Testis (tissue), 3 donors: ENCODE measurements around the gene ATP2C1. TPM values are rescaled to one million over a fixed set of nuclear protein-coding genes. Genes with fewer than 3 reads are reported as not detected.

Experiments
- DNase-seq: peaks from one replicate; pipeline ENCODE4 v3.0.0-alpha.2; 2019
- H3K27ac ChIP-seq, 2 donors: fragments of 200-600 bp; sonication (generic); one replicate each; pipeline ENCODE4 v1.5.1; 2019
- H3K27me3 ChIP-seq: fragments of 200-600 bp; sonication (generic); one replicate; pipeline ENCODE4 v1.5.1; 2019
- H3K36me3 ChIP-seq: fragments of 200-600 bp; sonication (generic); one replicate; pipeline ENCODE4 v1.5.1; 2017; ENCODE audit warnings: low read depth; ENCODE audit errors: missing control alignments
- H3K4me1 ChIP-seq: fragments of 200-600 bp; sonication (generic); one replicate; pipeline ENCODE4 v1.5.1; 2019
- H3K4me3 ChIP-seq, 2 donors: fragments of 200-600 bp; sonication (generic); one replicate each; pipeline ENCODE4 v1.5.1; 2017 to 2019
- H3K9me3 ChIP-seq: fragments of 200-600 bp; sonication (generic); one replicate; pipeline ENCODE4 v1.5.1; 2017
- CTCF ChIP-seq, 3 experiments: fragments of 450-650 bp in 2 of 3; fragments of 200-600 bp in 1 of 3; sonication (generic) in 1 of 3; IDR thresholded peaks; one replicate each; pipeline ENCODE4 v1.5.1; 2016 to 2019; ENCODE audit warnings: antibody characterized with exemption in 3 of 3, mild to moderate bottlenecking in 2 of 3, moderate library complexity in 1 of 3
- POLR2A ChIP-seq: fragments of 450-650 bp; IDR thresholded peaks from one replicate; pipeline ENCODE4 v1.6.1; 2017; ENCODE audit warnings: antibody characterized with exemption, mild to moderate bottlenecking, moderate library complexity
- WGBS, 2 donors: methylation state at CpG; one replicate each; pipeline ENCODE4 v1.1.5; 2018; 5-methylcytosine and 5-hydroxymethylcytosine counted together
- intact Hi-C: fragments of 100-400 bp; cut with DNase I; formaldehyde crosslinking; loops from one replicate; pipeline ENCODE4 v1.15.1; 2023; ENCODE audit warnings: low total_unique reads
- polyA plus RNA-seq: library from polyadenylated mRNA; stranded (reverse); fragments of 350-450 nt; fragmentation: Illumina TruSeq; extraction: RNeasy Lipid Tissue Mini Kit (QIAGEN cat#74804); gene quantifications from one replicate; pipeline ENCODE4 v1.2.3, GENCODE V29; 2014; ENCODE audit warnings: low read depth, low replicate concordance; ENCODE audit not compliant: insufficient read depth
- total RNA-seq, 2 donors: library from RNA; depleted of rRNA; stranded (reverse); fragments of >200 nt; gene quantifications; one replicate each; pipeline ENCODE4 v1.2.3, GENCODE V29; 2016

Gene ATP2C1
- total and polyA plus RNA-seq, 3 donors from 2014 or later, result 51.0 to 103 (median 88.0) TPM

DNA sequence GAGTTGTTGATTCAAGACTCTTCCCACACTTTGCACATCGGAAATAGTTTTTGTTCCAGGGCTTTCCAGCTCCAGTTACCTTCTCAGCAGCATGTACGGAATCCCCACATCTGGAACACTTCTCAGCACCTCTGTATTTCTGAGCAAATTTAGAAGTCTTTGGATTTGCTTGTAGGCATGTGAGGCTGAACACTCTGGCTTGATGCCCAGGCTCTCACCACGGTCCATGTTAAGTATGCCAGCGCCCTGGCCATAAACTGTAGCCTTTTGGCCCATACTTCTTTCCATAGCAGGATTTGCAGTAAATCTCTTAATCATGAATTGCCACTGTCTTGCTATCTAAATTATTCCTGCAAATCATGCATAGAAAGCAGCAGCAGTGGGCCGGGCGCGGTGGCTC, 24.4 kb downstream of the ATP2C1 start:
- TF ChIP-seq POLR2A, result no peak
- no peak for TF ChIP-seq CTCF (IDR thresholded peaks at IDR 0.05)

GRCh38 chr3:130925628-130926027, 31.7 kb downstream of the ATP2C1 start:
- DNase-seq, result no peak
- no peaks in the 10 kb centered on the region for H3K36me3 ChIP-seq
- H3K4me3 ChIP-seq, result no peak overlapping the region
- H3K27ac ChIP-seq, result no peak overlapping the region
- no peaks in the 10 kb centered on the region for H3K9me3 ChIP-seq
- no peaks in the 10 kb centered on the region for H3K4me1 ChIP-seq
- TF ChIP-seq POLR2A (no peak), CTCF (IDR thresholded peaks at IDR 0.05) (no peak)
- H3K27me3 ChIP-seq, result no peaks in the 10 kb centered on the region
- 100% methylated on average over 2 to 3 of the region's 3 CpGs for WGBS, 2 donors
- intact Hi-C loops, result no loop called here

More for the DNA sequence above, 24.4 kb downstream of the ATP2C1 start:
- 73 to 76% methylated on average over 7 of the region's 7 CpGs for WGBS, 2 donors
- DNase-seq, result no peak
- no peak overlapping the region for H3K27ac ChIP-seq
- no peaks in the 10 kb centered on the region for H3K4me1 ChIP-seq
- H3K27me3 ChIP-seq, result no peaks in the 10 kb centered on the region
- no peaks in the 10 kb centered on the region for H3K36me3 ChIP-seq
- H3K9me3 ChIP-seq, result no peaks in the 10 kb centered on the region
- intact Hi-C loops, result no loop called here
- H3K4me3 ChIP-seq, result no peak overlapping the region

- Histone ChIP-seq H3K4me1 (no peaks in the 10 kb centered on the region), H3K27ac (no peak overlapping the region), H3K27me3 (no peaks in the 10 kb centered on the region), H3K9me3 (no peaks in the 10 kb centered on the region), H3K36me3 (no peaks in the 10 kb centered on the region), H3K4me3 (no peak overlapping the region)
- intact Hi-C loops, result no loop called here
- TF ChIP-seq CTCF (IDR thresholded peaks at IDR 0.05) (no peak), POLR2A (no peak)
- 78 to 79% methylated on average over 6 of the region's 6 CpGs for whole genome bisulfite sequencing, 2 donors
- DNase-seq, result no peak
Measured at GRCh38 chr3:130926504-130926903, 32.6 kb downstream of the ATP2C1 start.

- intact Hi-C loops, result no loop called here
- no peak for DNase-seq
- H3K4me3 ChIP-seq, result no peak overlapping the region
- no peaks in the 10 kb centered on the region for H3K9me3 ChIP-seq
- no peaks in the 10 kb centered on the region for H3K36me3 ChIP-seq
- TF ChIP-seq POLR2A (no peak), CTCF (IDR thresholded peaks at IDR 0.05) (no peak)
- WGBS, 2 donors, result 63 to 64% methylated on average over 3 of the region's 3 CpGs
- H3K27me3 ChIP-seq, result no peaks in the 10 kb centered on the region
- H3K27ac ChIP-seq, result no peak overlapping the region
- no peaks in the 10 kb centered on the region for H3K4me1 ChIP-seq
Measured at GRCh38 chr3:130929804-130930203, 35.9 kb downstream of the ATP2C1 start.

GRCh38 chr3:130932979-130933378, 39.1 kb downstream of the ATP2C1 start:
- H3K36me3 ChIP-seq, result no peaks in the 10 kb centered on the region
- TF ChIP-seq POLR2A (no peak), CTCF (IDR thresholded peaks at IDR 0.05) (no peak)
- no peaks in the 10 kb centered on the region for H3K9me3 ChIP-seq
- DNase-seq, result no peak
- H3K4me1 ChIP-seq, result no peaks in the 10 kb centered on the region
- no peaks in the 10 kb centered on the region for H3K27me3 ChIP-seq
- WGBS, 2 donors, result 91 to 92% methylated on average over 2 of the region's 2 CpGs
- H3K4me3 ChIP-seq, result no peak overlapping the region
- intact Hi-C loops, result no loop called here
- H3K27ac ChIP-seq, result no peak overlapping the region
